SJCRH30 (cell line): ENCODE data around the gene ATG14. TPM values are rescaled to one million over a fixed set of nuclear protein-coding genes. Genes with fewer than 3 reads are reported as not detected.
"Not testable (repeated sequence)": the region's sequence is repeated elsewhere in the genome, so short reads cannot be mapped to it uniquely, and the experiment has no call there.

Experiments used
- DNase-seq, 2 experiments: peaks; one replicate each; pipeline ENCODE4 v3.0.0-alpha.2; 2015 to 2020
- H3K27ac ChIP-seq: fragments of 250-450 bp; sonication (Bioruptor Pico); 2 replicates; pipeline ENCODE4 v1.5.1; 2020; ENCODE audit warnings: mild to moderate bottlenecking, moderate library complexity
- H3K27me3 ChIP-seq: fragments of 250-450 bp; sonication (Bioruptor Pico); 2 replicates; pipeline ENCODE4 v1.5.1; 2020; ENCODE audit warnings: mild to moderate bottlenecking, moderate library complexity
- H3K36me3 ChIP-seq: fragments of 250-450 bp; sonication (Bioruptor Pico); 2 replicates; pipeline ENCODE4 v1.5.1; 2020; ENCODE audit warnings: mild to moderate bottlenecking, moderate library complexity
- H3K4me1 ChIP-seq: fragments of 250-450 bp; sonication (Bioruptor Pico); 2 replicates; pipeline ENCODE4 v1.5.1; 2020; ENCODE audit warnings: mild to moderate bottlenecking, moderate library complexity
- H3K4me3 ChIP-seq: fragments of 250-450 bp; sonication (Bioruptor Pico); 2 replicates; pipeline ENCODE4 v1.5.1; 2020; ENCODE audit warnings: mild to moderate bottlenecking, moderate library complexity
- H3K9me3 ChIP-seq: fragments of 250-450 bp; sonication (Bioruptor Pico); replicated peaks from 2 replicates; pipeline ENCODE4 v1.5.1; 2020; ENCODE audit warnings: mild to moderate bottlenecking, moderate library complexity
- total RNA-seq: library from RNA; depleted of rRNA; stranded (reverse); fragments of >200 nt; shearing (Covaris generic); gene quantifications from 2 replicates; pipeline ENCODE4 v1.2.3, GENCODE V29; 2014

Gene ATG14
- total RNA-seq, 1 experiment from 2014 or later = 8.3 TPM

DNA sequence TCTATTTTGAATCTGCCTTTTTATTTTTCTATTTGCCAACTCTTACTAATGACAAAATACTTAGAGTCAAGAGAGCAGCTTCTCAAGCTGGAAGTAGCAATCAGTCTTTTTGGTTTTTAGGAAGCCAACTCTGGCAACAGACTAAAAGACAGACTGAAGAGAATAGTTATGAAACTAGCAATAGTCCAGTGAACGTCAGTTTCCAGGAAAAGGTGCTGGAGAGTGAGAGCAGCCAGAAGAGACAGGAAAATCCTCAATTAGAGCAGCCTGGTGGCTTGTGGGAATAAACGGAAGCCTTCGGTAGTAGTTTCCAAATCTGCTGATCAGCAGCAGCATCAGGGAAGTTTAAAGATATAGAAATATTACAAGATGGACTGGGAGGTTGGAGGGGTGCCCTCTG lies 27.1 kb downstream of the ATG14 start:
- Histone ChIP-seq H3K4me3 (no peak overlapping the region), H3K4me1 (peaks cover 9% of the 10 kb centered on the region; the same call in 1 of the 2 replicates), H3K36me3 (peaks cover 9% of the 10 kb centered on the region; the same call in 1 of the 2 replicates), H3K9me3 (0 out of 2 replicates have a peak, but pooled peaks cover 3% of the 10 kb centered on the region), H3K27ac (no peak overlapping the region), H3K27me3 (no peaks in the 10 kb centered on the region)
- no peak for DNase-seq

DNA sequence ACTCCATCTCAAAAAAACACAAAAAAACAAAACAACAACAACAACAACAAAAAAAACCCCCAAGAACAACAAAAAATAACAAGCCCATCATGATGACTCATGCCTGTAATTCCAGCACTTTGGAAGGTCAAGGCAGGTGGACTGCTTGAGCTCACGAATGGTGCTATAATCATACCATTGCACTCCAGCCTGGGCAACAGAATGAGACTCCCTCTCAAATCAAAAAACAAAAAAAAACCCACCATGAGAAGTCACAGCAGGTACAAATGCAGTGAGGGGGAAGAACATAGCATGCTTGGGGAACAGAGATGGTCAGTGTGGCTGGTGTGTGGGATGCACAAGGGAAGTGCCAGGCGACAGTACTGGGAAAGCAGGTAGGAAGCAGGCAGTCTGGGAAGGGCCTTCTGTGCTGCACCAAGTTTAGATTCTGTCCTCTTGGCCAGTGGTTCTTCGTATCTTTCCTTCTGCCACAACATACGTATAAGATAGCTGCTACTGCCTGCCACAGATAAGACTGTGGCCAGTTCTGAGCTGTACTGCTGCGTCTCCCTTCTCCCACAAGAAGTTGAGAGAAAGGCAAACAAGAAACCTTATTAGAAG lies 28.0 kb downstream of the ATG14 start:
- no peak for DNase-seq
- H3K4me1 ChIP-seq = peaks cover 9% of the 10 kb centered on the region; the same call in 1 of the 2 replicates
- no peaks in the 10 kb centered on the region for H3K27me3 ChIP-seq
- H3K4me3 ChIP-seq = no peak overlapping the region
- H3K9me3 ChIP-seq = 0 out of 2 replicates have a peak, but pooled peaks cover 3% of the 10 kb centered on the region
- H3K27ac ChIP-seq = peak overlapping the region; percentile 53; the same call in 1 of the 2 replicates
- peaks cover 9% of the 10 kb centered on the region; the same call in 1 of the 2 replicates for H3K36me3 ChIP-seq

DNA sequence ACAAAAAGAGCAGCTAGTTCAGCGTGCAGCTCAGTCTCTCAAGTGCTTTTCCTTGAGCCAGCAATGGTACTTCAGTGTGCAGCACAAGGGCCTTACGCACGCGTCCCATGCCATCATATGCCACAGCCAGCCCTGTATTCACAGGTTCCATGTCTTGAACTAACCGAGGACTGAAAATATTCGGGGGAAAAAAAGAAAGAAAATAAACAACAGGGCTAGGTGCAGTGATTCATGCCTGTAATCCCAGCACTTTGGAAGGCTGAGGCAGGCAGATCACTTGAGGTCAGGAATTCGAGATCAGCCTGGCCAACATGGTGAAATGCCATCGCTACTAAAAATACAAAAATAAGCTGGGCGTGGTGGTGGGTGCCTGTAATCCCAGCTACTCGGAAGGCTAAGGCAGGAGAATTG lies 28.6 kb downstream of the ATG14 start:
- not testable (repeated sequence) for H3K4me3 ChIP-seq, H3K36me3 ChIP-seq, H3K9me3 ChIP-seq, DNase-seq, H3K4me1 ChIP-seq, H3K27me3 ChIP-seq
- peak overlapping the region; percentile 53 for H3K27ac ChIP-seq

DNA sequence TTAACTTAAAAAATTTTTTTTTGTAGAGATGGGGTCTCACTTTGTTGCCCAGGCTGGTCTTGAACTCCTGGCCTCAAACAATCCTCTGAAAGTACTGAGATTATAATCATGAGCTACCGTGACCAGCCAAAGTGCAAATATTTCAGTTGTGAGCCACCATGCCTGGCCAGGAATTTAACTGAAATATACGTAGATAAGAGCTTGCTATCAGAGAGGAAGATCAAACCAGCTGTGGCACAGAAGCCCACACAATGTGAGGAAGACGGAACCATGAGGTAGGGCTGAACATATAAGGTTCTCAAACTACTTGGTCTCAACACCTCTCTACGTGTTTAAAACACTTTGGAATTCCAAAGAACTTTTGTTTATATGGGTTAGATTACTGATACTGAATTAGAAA lies 29.1 kb downstream of the ATG14 start:
- peak overlapping the region; percentile 53 for H3K27ac ChIP-seq
- DNase-seq = peak; percentile 5 to 19
- peaks cover 6% of the 10 kb centered on the region; the same call in 1 of the 2 replicates for H3K36me3 ChIP-seq
- H3K4me1 ChIP-seq = peaks cover 9% of the 10 kb centered on the region; the same call in 1 of the 2 replicates
- no peaks in the 10 kb centered on the region for H3K27me3 ChIP-seq
- H3K4me3 ChIP-seq = no peak overlapping the region
- 0 out of 2 replicates have a peak, but pooled peaks cover 3% of the 10 kb centered on the region for H3K9me3 ChIP-seq

DNA sequence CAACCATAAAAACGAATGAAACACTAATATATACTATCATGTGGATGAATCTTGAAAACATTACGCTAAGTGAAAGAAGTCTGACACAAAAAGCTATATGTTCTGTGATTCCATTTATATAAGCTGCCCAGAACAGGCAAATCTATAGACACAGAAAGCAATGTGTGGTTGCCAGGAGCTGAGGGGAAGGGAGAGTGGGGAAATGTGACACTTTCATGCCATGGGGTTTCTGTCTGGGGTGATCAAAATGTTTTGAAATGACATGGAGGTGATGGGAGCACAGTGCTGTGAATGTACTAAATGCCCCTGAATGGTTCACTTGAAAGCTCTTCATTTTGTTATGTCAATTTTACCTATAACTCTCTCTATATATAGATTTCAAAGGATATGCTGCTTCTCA lies 30.1 kb downstream of the ATG14 start:
- no peaks in the 10 kb centered on the region for H3K27me3 ChIP-seq
- 0 out of 2 replicates have a peak, but pooled peaks cover 3% of the 10 kb centered on the region for H3K9me3 ChIP-seq
- peaks cover 6% of the 10 kb centered on the region; the same call in 1 of the 2 replicates for H3K36me3 ChIP-seq
- no peak overlapping the region for H3K27ac ChIP-seq
- DNase-seq = no peak
- H3K4me3 ChIP-seq = no peak overlapping the region
- peaks cover 9% of the 10 kb centered on the region; the same call in 1 of the 2 replicates for H3K4me1 ChIP-seq

DNA sequence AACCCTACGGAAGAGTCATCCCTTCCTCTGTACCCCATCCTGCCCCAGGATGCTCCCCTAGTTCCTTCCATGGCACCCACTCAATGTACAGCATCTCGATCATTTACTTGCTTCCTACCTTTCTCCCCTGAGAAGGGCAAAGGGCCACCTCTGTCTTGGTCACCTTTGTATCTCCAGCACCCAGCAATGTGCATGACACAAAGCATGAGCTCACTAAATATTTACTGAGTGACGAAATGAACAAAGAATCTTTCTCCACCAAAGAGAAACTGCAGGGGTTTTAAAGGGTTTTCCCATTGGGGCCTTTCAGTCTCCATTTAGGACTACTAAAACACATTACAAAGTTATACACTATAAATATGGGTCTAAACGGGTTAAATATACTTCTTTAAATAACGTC lies 30.6 kb downstream of the ATG14 start:
- H3K9me3 ChIP-seq = 0 out of 2 replicates have a peak, but pooled peaks cover 3% of the 10 kb centered on the region
- H3K36me3 ChIP-seq = peaks cover 6% of the 10 kb centered on the region; the same call in 1 of the 2 replicates
- H3K27ac ChIP-seq = no peak overlapping the region
- peaks cover 9% of the 10 kb centered on the region; the same call in 1 of the 2 replicates for H3K4me1 ChIP-seq
- DNase-seq = no peak
- no peaks in the 10 kb centered on the region for H3K27me3 ChIP-seq
- H3K4me3 ChIP-seq = no peak overlapping the region

DNA sequence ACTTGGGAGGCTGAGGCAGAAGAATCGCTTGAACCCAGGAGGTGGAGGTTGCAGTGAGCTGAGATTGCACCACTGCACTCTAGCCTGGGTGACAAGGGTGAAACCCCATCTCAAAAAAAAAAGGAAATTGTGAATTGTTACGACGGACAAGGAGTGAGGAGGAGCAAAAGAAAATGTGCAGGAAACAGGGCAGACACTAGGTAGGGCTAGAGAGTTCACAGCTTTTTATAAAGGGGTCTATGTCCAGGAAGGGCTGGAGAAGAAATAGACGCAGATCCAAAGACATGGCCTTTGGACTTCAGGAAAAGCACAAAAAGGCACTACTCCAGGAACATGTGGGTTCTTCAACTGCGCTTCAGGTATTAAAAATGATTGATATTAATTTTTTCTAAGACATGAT lies 34.4 kb downstream of the ATG14 start:
- H3K36me3 ChIP-seq = peaks cover 7% of the 10 kb centered on the region; the same call in 1 of the 2 replicates
- no peak for DNase-seq
- no peaks in the 10 kb centered on the region for H3K9me3 ChIP-seq
- no peak overlapping the region for H3K4me3 ChIP-seq
- no peak overlapping the region for H3K27ac ChIP-seq
- H3K27me3 ChIP-seq = no peaks in the 10 kb centered on the region
- H3K4me1 ChIP-seq = no peaks in the 10 kb centered on the region

DNA sequence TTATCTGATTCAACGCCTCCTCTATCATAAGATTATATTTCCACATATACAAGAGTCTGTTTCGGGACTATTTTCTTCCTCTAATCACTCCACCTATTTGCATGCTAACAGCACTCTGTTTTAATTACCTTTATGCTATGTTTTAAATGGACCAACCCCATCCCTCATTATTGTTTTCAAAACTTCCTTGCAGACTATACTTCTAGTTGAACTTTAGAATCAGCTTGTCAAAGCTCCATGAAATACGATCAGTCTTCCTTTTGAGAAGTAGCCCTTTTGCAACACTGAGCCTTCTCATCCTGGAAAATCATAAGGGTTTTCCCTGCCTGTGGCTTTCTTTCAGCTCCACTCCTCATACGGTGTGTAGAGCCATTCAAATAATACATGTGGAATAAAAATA lies 36.9 kb downstream of the ATG14 start:
- DNase-seq = no peak
- Histone ChIP-seq H3K27me3 (no peaks in the 10 kb centered on the region), H3K4me3 (no peak overlapping the region), H3K9me3 (no peaks in the 10 kb centered on the region), H3K4me1 (no peaks in the 10 kb centered on the region), H3K36me3 (peaks cover 3% of the 10 kb centered on the region; the same call in 1 of the 2 replicates), H3K27ac (no peak overlapping the region)

DNA sequence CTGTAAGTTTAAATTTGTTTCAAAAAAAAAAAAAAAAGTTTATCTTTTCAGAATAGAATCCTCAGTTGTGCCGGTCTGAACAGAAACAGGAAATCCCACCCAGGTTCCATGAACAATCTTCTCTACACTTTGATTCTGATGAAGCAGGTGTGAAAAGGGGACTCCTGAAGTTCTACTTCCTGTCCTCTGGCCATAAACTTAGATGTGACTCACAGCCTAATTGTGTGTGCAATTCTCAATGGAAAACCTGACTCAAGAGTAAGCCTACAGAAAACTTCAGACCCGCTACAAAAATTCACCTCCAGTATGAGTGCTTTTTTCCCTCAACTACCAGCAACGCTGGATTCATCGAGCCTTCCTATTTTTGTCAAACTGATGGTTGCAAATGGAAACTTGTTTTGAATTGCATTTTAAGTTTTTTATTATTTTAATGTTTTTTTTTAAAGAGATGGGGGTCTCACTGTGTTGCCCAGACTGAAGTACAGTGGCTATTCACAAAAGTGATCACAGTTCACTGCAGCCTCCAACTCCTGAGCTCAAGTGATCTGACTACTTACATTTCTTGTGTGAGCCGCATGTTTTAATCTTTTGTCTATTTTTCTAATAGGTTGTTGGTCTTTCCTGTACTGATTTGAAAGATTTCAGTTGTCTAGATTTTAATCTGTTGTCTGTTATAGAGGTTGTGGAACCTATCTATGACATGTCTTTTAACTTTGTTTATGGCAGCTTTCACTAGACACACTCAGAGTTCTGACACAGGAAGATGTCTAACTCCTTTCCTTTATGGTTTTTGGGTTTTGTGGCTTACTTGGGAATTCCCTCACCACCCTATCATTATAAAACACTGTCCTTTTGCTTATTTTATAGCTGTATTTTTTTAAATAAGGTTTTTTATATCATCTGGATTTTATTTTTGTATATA lies 37.6 kb downstream of the ATG14 start:
- no peak overlapping the region for H3K4me3 ChIP-seq
- H3K36me3 ChIP-seq = peaks cover 3% of the 10 kb centered on the region; the same call in 1 of the 2 replicates
- no peaks in the 10 kb centered on the region for H3K4me1 ChIP-seq
- no peaks in the 10 kb centered on the region for H3K9me3 ChIP-seq
- H3K27ac ChIP-seq = no peak overlapping the region
- no peak for DNase-seq
- no peaks in the 10 kb centered on the region for H3K27me3 ChIP-seq

DNA sequence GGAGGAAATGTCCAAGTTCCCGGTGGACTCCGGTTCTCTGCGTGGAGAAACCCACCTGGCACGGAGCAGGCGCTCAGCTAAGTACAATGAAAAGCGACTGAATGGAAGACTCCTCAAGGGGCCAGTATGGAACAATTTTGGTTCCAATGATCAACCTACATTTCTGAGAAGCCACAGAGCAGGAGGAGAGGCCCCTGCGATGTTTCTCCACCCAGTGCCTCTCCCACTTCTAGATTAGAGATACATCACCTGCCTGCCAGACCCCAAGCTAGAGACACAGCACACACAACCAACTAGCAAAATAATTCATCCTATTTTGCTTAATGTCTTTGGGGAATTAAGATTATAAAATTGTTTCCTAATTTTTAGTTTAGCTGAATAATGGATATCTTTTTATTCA lies 38.8 kb downstream of the ATG14 start:
- Histone ChIP-seq H3K27me3 (no peaks in the 10 kb centered on the region), H3K4me3 (no peak overlapping the region), H3K9me3 (no peaks in the 10 kb centered on the region), H3K27ac (no peak overlapping the region), H3K4me1 (no peaks in the 10 kb centered on the region), H3K36me3 (peaks cover 3% of the 10 kb centered on the region)
- no peak for DNase-seq

DNA sequence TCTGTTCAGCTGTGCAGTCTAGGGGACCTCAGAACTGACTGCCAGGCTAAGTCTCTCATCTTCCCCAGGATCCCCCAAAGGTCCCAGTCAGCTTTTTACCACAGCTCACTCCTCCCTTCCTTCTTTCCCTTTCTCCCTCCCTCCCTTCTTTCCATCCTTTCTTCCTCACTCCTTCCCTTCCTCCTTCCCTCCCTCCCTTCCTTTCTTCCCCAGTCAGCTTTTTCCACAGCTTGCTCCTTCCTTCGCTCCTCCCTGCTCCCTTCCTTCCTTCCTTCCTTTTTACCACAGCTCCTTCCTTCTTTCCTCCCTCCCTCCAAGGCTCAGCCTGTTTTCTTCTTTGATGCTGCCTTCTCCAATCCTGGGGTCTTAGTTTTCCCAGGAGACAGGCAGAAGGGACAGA lies 39.2 kb downstream of the ATG14 start:
- H3K4me1 ChIP-seq = no peaks in the 10 kb centered on the region
- no peak for DNase-seq
- no peak overlapping the region for H3K27ac ChIP-seq
- no peak overlapping the region for H3K4me3 ChIP-seq
- no peaks in the 10 kb centered on the region for H3K9me3 ChIP-seq
- H3K27me3 ChIP-seq = no peaks in the 10 kb centered on the region
- peaks cover 3% of the 10 kb centered on the region for H3K36me3 ChIP-seq

DNA sequence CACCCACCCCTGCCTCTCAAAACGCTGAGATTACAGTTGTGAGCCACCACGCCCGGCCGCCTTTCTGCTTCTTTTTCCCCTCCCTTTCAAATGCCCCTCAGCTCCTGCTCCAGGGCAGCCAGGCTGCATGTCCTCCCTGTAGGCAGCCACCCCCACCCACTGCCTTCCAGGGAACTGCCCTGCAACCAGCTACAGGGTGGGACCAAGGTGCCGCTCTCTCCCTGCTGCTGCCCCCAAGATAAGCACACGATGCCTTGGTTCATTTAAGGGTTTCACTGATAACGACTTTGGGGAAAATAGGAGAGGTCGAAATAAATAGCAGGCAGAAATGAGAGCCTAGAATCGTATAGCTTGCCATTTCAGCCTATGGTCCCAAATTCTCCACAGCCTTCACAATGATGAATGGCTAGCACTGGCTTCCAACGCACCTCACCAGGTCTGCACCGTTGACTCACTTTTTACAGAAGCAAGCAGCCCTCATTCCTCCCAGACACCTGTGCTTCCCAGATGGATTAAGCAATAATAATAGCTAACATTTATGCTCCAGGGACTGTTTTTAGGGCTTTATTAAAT lies 40.7 kb downstream of the ATG14 start:
- Histone ChIP-seq H3K27ac (no peak overlapping the region), H3K9me3 (no peaks in the 10 kb centered on the region), H3K36me3 (peaks cover 3% of the 10 kb centered on the region), H3K4me3 (no peak overlapping the region), H3K27me3 (no peaks in the 10 kb centered on the region), H3K4me1 (no peaks in the 10 kb centered on the region)
- DNase-seq = no peak

DNA sequence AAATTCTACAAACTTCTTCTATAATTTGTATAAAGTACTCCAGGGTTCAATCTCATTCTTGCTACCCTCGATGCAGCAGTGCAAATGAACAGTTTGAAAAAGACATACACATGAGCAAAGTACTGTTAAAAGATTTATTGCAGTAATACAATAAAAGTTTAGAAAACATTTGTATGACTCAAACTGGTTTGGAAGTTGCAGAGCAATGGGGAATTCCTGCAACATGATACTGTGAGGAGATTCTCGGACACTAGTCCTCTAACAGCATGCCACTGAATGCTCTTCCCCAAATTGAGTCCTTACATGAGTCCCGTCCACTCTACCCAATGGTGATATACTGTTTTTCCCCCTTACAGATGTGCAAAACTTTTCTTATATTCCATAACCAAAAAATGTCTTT lies 45.4 kb downstream of the ATG14 start:
- Histone ChIP-seq H3K36me3 (no peaks in the 10 kb centered on the region; the same call in 1 of the 2 replicates), H3K9me3 (no peaks in the 10 kb centered on the region), H3K4me1 (no peaks in the 10 kb centered on the region), H3K27ac (no peak overlapping the region), H3K27me3 (no peaks in the 10 kb centered on the region), H3K4me3 (no peak overlapping the region)
- no peak for DNase-seq

DNA sequence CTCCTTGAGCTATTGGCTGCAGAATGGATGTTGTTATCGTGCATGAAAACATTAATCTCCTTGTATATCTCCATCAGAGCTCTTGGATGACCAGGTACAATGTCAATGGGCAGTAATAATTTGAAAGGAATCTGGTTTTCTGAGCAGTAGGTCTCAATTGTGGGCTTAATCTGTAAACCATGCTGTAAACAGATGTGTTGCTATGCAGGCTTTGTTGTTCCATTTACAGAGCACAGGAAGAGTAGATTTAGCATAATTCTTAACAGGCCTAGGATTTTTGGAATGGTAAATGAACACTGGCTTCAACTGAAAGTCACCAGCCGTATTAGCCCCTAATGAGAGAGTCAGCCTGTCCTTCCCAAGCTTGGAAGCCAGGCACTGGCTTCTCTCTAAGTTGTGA lies 50.4 kb downstream of the ATG14 start:
- no peak for DNase-seq
- Histone ChIP-seq H3K27me3 (no peaks in the 10 kb centered on the region), H3K9me3 (no peaks in the 10 kb centered on the region), H3K4me1 (no peaks in the 10 kb centered on the region), H3K27ac (no peak overlapping the region), H3K4me3 (no peak overlapping the region), H3K36me3 (no peaks in the 10 kb centered on the region)

DNA sequence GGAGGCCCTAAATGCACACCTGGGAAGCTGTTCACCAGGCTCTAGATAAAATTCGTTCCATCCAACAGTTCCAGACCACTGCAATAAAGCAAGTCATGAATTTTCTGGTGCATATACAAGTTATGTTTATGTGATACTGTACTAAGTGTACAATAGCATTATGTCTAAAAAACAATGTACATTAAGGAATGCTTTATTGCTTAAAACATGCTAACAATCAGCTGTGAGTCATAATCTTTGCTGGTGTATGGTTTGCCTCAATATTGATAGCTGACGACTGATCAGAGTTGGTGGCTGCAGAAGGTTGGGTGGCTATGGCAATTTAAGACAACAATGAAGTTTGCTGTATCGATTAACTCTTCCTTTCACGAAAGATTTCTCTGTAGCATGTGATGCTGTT lies 52.3 kb downstream of the ATG14 start:
- no peaks in the 10 kb centered on the region for H3K9me3 ChIP-seq
- no peak for DNase-seq

More for the DNA sequence above, 52.3 kb downstream of the ATG14 start:
- Histone ChIP-seq H3K4me3 (no peak overlapping the region), H3K36me3 (peaks cover under 1% of the 10 kb centered on the region; the same call in 1 of the 2 replicates), H3K4me1 (no peaks in the 10 kb centered on the region), H3K27me3 (no peaks in the 10 kb centered on the region), H3K27ac (no peak overlapping the region)
